ENCODE results near the gene MIOX.

MIOX gene

GRCh38 chr22:50446708-50447575 lies 39.7 kb upstream of the MIOX start:
- no peak for DNase-seq (ENCODE audit: low read depth)
- no peak overlapping the region for H3K4me3 ChIP-seq (replicated peaks; ENCODE audit: low read depth, low read length)
- no peak for TF ChIP-seq CTCF (IDR thresholded peaks at IDR 0.05; ENCODE audit: low read length, missing control alignments)

GRCh38 chr22:50447576-50448551 lies 38.8 kb upstream of the MIOX start:
- no peak for DNase-seq (ENCODE audit: low read depth)
- no peak overlapping the region for H3K4me3 ChIP-seq (replicated peaks; ENCODE audit: low read depth, low read length)
- TF ChIP-seq CTCF (IDR thresholded peaks at IDR 0.05; ENCODE audit: low read length, missing control alignments) = no peak

GRCh38 chr22:50452649-50453048 lies 34.0 kb upstream of the MIOX start:
- no peak for DNase-seq (ENCODE audit: low read depth)
- no peak overlapping the region for H3K4me3 ChIP-seq (replicated peaks; ENCODE audit: low read depth, low read length)
- no peak for TF ChIP-seq CTCF (IDR thresholded peaks at IDR 0.05; ENCODE audit: low read length, missing control alignments)

GRCh38 chr22:50454556-50455075 lies 32.0 kb upstream of the MIOX start:
- DNase-seq (ENCODE audit: low read depth) = no peak
- no peak overlapping the region for H3K4me3 ChIP-seq (replicated peaks; ENCODE audit: low read depth, low read length)
- no peak for TF ChIP-seq CTCF (IDR thresholded peaks at IDR 0.05; ENCODE audit: low read length, missing control alignments)

GRCh38 chr22:50455201-50455600 lies 31.5 kb upstream of the MIOX start:
- no peak overlapping the region for H3K4me3 ChIP-seq (replicated peaks; ENCODE audit: low read depth, low read length)
- no peak for TF ChIP-seq CTCF (IDR thresholded peaks at IDR 0.05; ENCODE audit: low read length, missing control alignments)

GRCh38 chr22:50456026-50456425 lies 30.6 kb upstream of the MIOX start:
- H3K4me3 ChIP-seq (replicated peaks; ENCODE audit: low read depth, low read length) = no peak overlapping the region
- DNase-seq (ENCODE audit: low read depth) = no peak
- no peak for TF ChIP-seq CTCF (IDR thresholded peaks at IDR 0.05; ENCODE audit: low read length, missing control alignments)

More at GRCh38 chr22:50455201-50455600, 31.5 kb upstream of the MIOX start:
- DNase-seq (ENCODE audit: low read depth) = no peak
